ENCODE results near the gene HCRTR1.

HCRTR1 gene

GRCh38 chr1:31626223-31627207 is 9.0 kb downstream of the HCRTR1 start:
- DNase-seq (ENCODE audit: low spot score), result no peak

- no peak for DNase-seq (ENCODE audit: low spot score)
These were observed 9.9 kb downstream of the HCRTR1 start for GRCh38 chr1:31627301-31627929.

- DNase-seq (ENCODE audit: low spot score), result no peak
These were observed 10.6 kb downstream of the HCRTR1 start for GRCh38 chr1:31627930-31628559.

- no peak for DNase-seq (ENCODE audit: low spot score)
These were observed 11.6 kb downstream of the HCRTR1 start for GRCh38 chr1:31628931-31629556.

- no peak for DNase-seq (ENCODE audit: low spot score)
These were observed 15.2 kb downstream of the HCRTR1 start for GRCh38 chr1:31632649-31633048.

GRCh38 chr1:31633117-31633516 is 15.6 kb downstream of the HCRTR1 start:
- DNase-seq (ENCODE audit: low spot score), result peak; percentile 33

- DNase-seq (ENCODE audit: low spot score), result no peak
These were observed 20.6 kb downstream of the HCRTR1 start for GRCh38 chr1:31637915-31638673.

GRCh38 chr1:31639543-31639942 is 22.1 kb downstream of the HCRTR1 start:
- no peak for DNase-seq (ENCODE audit: low spot score)

GRCh38 chr1:31640179-31640578 is 22.7 kb downstream of the HCRTR1 start:
- no peak for DNase-seq (ENCODE audit: low spot score)

GRCh38 chr1:31640964-31641363 is 23.5 kb downstream of the HCRTR1 start:
- DNase-seq (ENCODE audit: low spot score), result no peak

- DNase-seq (ENCODE audit: low spot score), result no peak
These were observed 24.9 kb downstream of the HCRTR1 start for GRCh38 chr1:31642366-31642765.

- no peak for DNase-seq (ENCODE audit: low spot score)
These were observed 25.4 kb downstream of the HCRTR1 start for GRCh38 chr1:31642897-31643296.

- DNase-seq (ENCODE audit: low spot score), result no peak
These were observed 26.6 kb downstream of the HCRTR1 start for GRCh38 chr1:31643976-31644559.

- DNase-seq (ENCODE audit: low spot score), result peak; percentile 99
These were observed 27.2 kb downstream of the HCRTR1 start, which contains the start of gene PEF1 for GRCh38 chr1:31644560-31645273. PEF1 (minus strand) TSS chr1:31644876; CDS start chr1:31644864, 12 bp downstream.

- DNase-seq (ENCODE audit: low spot score), result no peak
These were observed 27.7 kb downstream of the HCRTR1 start for GRCh38 chr1:31645274-31645568.

- no peak for DNase-seq (ENCODE audit: low spot score)
These were observed 28.9 kb downstream of the HCRTR1 start for GRCh38 chr1:31646259-31646960.

- no peak for DNase-seq (ENCODE audit: low spot score)
These were observed 29.6 kb downstream of the HCRTR1 start for GRCh38 chr1:31647106-31647505.

- DNase-seq (ENCODE audit: low spot score), result no peak
These were observed 30.7 kb downstream of the HCRTR1 start for GRCh38 chr1:31648190-31648589.

GRCh38 chr1:31648641-31649357 is 31.3 kb downstream of the HCRTR1 start:
- DNase-seq (ENCODE audit: low spot score), result no peak
